ENCODE measurements around the gene TRMT61B.

- TF ChIP-seq CTCF (IDR thresholded peaks at IDR 0.05): no peak
- TF ChIP-seq POLR2A (IDR thresholded peaks at IDR 0.05): no peak
- no peak for TF ChIP-seq POLR2AphosphoS5 (IDR thresholded peaks at IDR 0.05)
Observed at GRCh38 chr2:28902584-28902983, 32.5 kb upstream of the TRMT61B start.
